Left ventricle myocardium inferior (tissue), 1 donor: ENCODE data around the gene KRTAP3-3. TPM values are rescaled to one million over a fixed set of nuclear protein-coding genes. Genes with fewer than 3 reads are reported as not detected.
"Not testable (repeated sequence)": the region's sequence is repeated elsewhere in the genome, so short reads cannot be mapped to it uniquely, and the experiment has no call there.

ENCODE experiments used
- DNase-seq: peaks from one replicate; pipeline ENCODE4 v3.0.0-alpha.2; 2020
- H3K27ac ChIP-seq: fragments of 200-600 bp; replicated peaks from 2 replicates; pipeline ENCODE4 v1.8.0; 2021
- H3K27me3 ChIP-seq: fragments of 200-600 bp; 2 replicates; pipeline ENCODE4 v1.8.0; 2021; ENCODE audit warnings: low read depth
- H3K36me3 ChIP-seq: fragments of 200-600 bp; 2 replicates; pipeline ENCODE4 v1.8.0; 2021
- H3K4me1 ChIP-seq: fragments of 200-600 bp; 2 replicates; pipeline ENCODE4 v1.8.0; 2021
- H3K4me3 ChIP-seq: fragments of 200-600 bp; 2 replicates; pipeline ENCODE4 v1.8.0; 2021; ENCODE audit warnings: mild to moderate bottlenecking, moderate library complexity
- H3K9me3 ChIP-seq: fragments of 200-600 bp; replicated peaks from 2 replicates; pipeline ENCODE4 v1.8.0; 2021
- CTCF ChIP-seq: fragments of 200-600 bp; IDR thresholded peaks from 2 replicates; pipeline ENCODE4 v1.8.0; 2021; ENCODE audit warnings: antibody characterized with exemption, mild to moderate bottlenecking, borderline replicate concordance
- intact Hi-C: fragments of 100-400 bp; cut with micrococcal nuclease; formaldehyde crosslinking; loops from one replicate; pipeline ENCODE4 v1.11.0; 2022
- total RNA-seq: library from RNA; stranded (reverse); fragmentation: NEBNext Ultra II Directional; extraction: Animal tissue kit (Norgen Biotek cat#: 25700); gene quantifications from one replicate; pipeline ENCODE4 v1.2.1, GENCODE V29; 2021
- donor health status: DM: no; HTN: yes; CAD: no; lungs with severe emphysema.

The KRTAP3-3 gene
- total RNA-seq, 1 donor from 2014 or later = not detected

DNA sequence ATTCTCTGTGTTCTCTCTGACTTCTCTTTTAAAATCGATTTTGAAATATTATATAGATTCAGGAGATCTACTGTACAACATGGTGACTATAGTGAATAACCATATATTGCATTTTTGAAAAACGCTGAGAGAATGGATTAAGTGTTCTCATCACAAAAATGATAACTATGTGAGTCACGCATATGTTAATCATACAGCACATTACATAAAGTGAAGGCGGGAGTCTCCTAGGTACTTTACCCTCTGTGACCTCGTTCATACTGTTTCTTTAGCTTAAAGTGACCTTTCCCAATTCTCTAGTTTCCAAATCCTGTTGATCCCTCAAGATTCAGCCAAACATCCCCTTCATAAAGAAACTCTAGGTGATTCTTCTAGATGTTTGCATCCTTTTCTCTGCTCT is 8.8 kb upstream of the KRTAP3-3 start:
- intact Hi-C loops = no loop called here
- H3K27ac ChIP-seq = no peak overlapping the region
- no peaks in the 10 kb centered on the region for H3K4me1 ChIP-seq
- no peak for TF ChIP-seq CTCF
- H3K4me3 ChIP-seq = no peak overlapping the region
- H3K36me3 ChIP-seq = no peaks in the 10 kb centered on the region
- no peaks in the 10 kb centered on the region for H3K9me3 ChIP-seq
- DNase-seq = no peak
- peaks cover 46% of the 10 kb centered on the region for H3K27me3 ChIP-seq

- Histone ChIP-seq H3K4me1 (no peaks in the 10 kb centered on the region), H3K9me3 (no peaks in the 10 kb centered on the region), H3K27me3 (peaks cover 56% of the 10 kb centered on the region), H3K4me3 (no peak overlapping the region), H3K27ac (no peak overlapping the region), H3K36me3 (no peaks in the 10 kb centered on the region)
- DNase-seq = no peak
- TF ChIP-seq CTCF = no peak
- intact Hi-C loops = no loop called here
Observed at GRCh38 chr17:41001795-41002194, 7.8 kb upstream of the KRTAP3-3 start.

DNA sequence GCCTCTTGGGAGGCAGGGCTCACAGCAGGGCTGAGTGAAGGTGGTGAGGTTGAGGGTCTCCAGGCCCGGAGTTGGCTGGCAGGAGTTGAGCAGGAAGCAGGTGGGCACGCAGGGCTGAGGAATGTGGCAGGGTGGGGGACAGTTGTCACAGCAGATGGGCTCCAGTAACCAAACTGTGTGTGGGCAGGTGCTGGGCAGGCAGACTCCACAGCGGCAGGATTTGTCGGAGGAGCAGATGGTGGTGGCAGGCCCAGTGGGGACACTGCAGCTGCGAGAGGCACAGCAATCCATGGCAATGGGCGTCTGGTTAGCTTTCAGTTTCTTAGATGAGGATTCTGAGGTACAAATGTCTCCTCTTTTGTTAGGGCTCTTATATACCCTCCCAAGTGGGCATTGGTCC is 5.6 kb upstream of the KRTAP3-3 start, which contains the start of gene KRTAP3-2:
TSS of gene KRTAP3-2 (minus strand) at position 344 of the 400 bp plus-strand sequence. CDS start at position 291, 53 bp downstream.
- H3K4me3 ChIP-seq, intact Hi-C loops, DNase-seq, H3K9me3 ChIP-seq, H3K36me3 ChIP-seq, H3K27ac ChIP-seq, H3K4me1 ChIP-seq: not testable (repeated sequence)
- H3K27me3 ChIP-seq = peaks cover 74% of the 10 kb centered on the region

DNA sequence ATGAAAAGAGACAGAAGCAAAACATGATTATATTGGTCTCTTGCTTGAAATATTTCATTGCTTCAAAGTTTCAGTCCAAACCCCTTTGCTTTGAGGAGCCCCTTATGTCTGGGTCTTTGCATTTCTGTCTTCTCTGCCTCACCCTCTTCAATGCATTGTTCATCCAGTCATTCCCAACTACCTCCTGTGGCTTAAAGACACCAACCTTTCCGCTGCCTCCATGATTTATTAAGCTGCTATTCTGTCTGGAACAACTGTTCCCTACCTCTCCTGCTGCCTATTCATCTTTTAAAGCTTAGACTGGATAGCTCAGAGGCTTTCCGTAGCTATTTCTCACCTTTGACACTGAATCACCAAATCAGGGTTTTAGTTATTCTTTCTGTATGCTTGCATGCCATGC is 3.4 kb upstream of the KRTAP3-3 start:
- no peak overlapping the region for H3K4me3 ChIP-seq
- no peaks in the 10 kb centered on the region for H3K36me3 ChIP-seq
- no peaks in the 10 kb centered on the region for H3K9me3 ChIP-seq
- no peak for TF ChIP-seq CTCF
- DNase-seq = no peak
- intact Hi-C loops = no loop called here
- H3K27ac ChIP-seq = no peak overlapping the region
- H3K4me1 ChIP-seq = no peaks in the 10 kb centered on the region
- H3K27me3 ChIP-seq = peaks cover 83% of the 10 kb centered on the region

DNA sequence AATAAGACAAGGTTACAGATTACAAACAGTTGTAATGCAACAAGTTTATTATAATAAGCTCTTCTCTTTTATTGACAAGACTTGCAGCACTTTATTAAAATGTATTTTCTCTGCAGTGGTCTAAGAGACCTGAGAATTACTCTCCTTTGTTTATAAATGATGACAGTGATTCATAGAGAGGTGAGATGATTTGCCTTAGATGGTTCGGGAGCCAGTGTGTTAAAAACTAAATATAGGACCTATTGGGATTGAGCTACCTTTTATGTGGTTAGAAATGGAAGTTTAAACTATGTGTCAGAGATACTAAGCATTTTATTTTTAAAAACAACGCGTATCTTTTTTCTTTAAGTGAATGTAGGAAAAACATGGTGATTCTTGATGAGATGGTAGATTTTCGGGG is 2.9 kb upstream of the KRTAP3-3 start:
- DNase-seq = no peak
- Histone ChIP-seq H3K27ac (no peak overlapping the region), H3K9me3 (no peaks in the 10 kb centered on the region), H3K4me1 (no peaks in the 10 kb centered on the region), H3K27me3 (peaks cover 87% of the 10 kb centered on the region), H3K36me3 (no peaks in the 10 kb centered on the region), H3K4me3 (no peak overlapping the region)
- intact Hi-C loops = no loop called here
- no peak for TF ChIP-seq CTCF

DNA sequence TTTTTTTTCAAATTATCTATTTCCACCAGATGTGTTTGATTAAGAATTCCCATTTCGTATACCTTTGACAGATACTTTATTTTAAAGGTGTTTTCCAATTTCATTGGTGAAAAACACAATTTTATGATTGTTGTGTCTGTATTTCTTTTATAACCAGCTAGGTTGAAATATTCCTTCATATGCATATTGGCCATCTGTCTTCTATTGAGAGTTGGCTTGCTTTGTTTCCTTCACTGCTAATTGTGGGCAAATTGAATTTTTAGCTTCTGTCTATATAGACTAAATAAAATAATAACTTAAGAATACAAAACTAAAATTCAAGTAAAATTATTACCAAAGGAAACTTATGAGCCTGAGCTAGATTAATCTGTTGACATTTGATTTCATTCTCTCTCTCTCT is 1.2 kb upstream of the KRTAP3-3 start:
- TF ChIP-seq CTCF = no peak
- DNase-seq = no peak
- Histone ChIP-seq H3K4me3 (no peak overlapping the region), H3K27ac (no peak overlapping the region), H3K27me3 (peaks cover 88% of the 10 kb centered on the region), H3K4me1 (no peaks in the 10 kb centered on the region), H3K36me3 (no peaks in the 10 kb centered on the region), H3K9me3 (peaks cover 7% of the 10 kb centered on the region)
- intact Hi-C loops = no loop called here
